NCI-H460 (cell line): ENCODE measurements around the gene PRAMEF1. TPM values are rescaled to one million over a fixed set of nuclear protein-coding genes. Genes with fewer than 3 reads are reported as not detected.
"Not testable (repeated sequence)": the region's sequence is repeated elsewhere in the genome, so short reads cannot be mapped to it uniquely, and the experiment has no call there.

Source experiments
- DNase-seq: peaks from one replicate; pipeline ENCODE4 v3.0.0-alpha.2; 2016; ENCODE audit warnings: low read depth; ENCODE audit errors: extremely low read depth
- total RNA-seq: library from RNA; depleted of rRNA; stranded (reverse); fragments of >200 nt; shearing (Covaris generic); gene quantifications from 2 replicates; pipeline ENCODE4 v1.2.3, GENCODE V29; 2014; rRNA removed

PRAMEF1 gene
- total RNA-seq, 1 experiment from 2014 or later: not detected

DNA sequence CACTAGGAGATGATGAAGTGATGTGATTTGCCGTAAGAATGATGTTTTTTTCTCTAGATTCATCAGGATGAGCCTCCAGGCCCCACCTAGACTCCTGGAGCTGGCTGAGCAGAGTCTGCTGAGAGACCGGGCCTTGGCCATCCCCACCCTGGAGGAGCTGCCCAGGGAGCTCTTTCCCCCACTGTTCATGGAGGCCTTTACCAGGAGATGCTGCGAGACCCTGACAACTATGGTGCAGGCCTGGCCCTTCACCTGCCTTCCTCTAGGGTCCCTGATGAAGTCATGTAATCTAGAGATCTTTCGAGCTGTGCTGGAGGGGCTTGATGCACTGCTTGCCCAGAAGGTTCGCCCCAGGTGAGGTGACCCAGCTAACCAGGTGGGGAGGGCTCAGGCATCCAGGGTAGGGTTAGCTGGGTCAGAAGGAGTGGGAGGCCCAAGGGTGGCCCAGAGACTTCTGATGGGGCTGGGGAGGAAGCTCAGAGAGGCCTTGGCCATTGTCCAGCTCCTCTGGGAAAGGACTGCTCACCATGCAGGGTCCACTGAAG, 16.3 kb upstream of the PRAMEF1 start:
- no peak for DNase-seq

GRCh38 chr1:12775443-12775842, 15.8 kb upstream of the PRAMEF1 start:
- DNase-seq: no peak

DNA sequence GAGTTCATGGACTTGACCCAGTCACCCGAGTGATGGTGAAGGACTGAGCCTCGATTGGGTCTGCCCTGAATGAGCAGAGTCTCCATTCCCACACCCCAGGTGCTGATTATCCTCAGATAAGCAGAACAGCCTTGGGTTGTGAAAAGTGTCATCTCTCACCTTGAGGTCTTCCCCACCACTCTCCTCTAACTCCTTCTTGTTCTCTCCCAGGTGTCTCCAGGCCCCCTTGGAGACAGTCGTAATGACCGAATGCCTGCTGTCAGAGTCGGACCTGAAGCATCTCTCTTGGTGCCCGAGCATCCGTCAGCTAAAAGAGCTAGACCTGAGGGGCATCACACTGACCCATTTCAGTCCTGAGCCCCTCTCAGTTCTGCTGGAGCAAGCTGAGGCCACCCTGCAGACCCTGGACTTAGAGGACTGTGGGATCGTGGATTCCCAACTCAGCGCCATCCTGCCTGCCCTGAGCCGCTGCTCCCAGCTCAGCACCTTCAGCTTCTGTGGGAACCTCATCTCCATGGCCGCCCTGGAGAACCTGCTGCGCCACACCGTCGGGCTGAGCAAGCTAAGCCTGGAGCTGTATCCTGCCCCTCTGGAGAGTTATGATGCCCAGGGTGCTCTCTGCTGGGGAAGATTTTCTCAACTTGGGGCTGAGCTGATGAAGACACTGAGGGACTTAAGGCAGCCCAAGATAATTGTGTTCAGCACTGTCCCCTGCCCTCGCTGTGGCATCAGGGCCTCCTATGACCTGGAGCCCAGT, 14.2 kb upstream of the PRAMEF1 start:
- no peak for DNase-seq

DNA sequence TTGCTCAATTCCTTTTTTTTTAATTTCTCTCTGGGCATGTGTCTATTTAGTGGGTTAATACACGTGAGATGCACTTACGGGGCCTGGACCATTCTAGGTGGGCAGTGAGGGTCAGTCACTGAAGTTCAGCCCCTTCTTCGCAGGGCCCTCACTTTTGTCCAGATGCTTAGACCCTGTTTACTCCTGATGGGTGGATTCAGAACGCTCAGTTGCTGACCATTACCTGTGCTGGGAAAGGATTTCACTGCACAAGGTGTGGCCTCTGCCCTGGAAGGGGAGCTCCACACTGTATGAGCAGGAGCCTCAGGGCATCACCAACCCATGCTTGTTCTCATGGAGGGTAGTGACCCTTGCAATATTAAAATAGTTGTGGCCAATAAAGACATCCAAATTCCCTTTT, 13.1 kb upstream of the PRAMEF1 start:
- DNase-seq: no peak

DNA sequence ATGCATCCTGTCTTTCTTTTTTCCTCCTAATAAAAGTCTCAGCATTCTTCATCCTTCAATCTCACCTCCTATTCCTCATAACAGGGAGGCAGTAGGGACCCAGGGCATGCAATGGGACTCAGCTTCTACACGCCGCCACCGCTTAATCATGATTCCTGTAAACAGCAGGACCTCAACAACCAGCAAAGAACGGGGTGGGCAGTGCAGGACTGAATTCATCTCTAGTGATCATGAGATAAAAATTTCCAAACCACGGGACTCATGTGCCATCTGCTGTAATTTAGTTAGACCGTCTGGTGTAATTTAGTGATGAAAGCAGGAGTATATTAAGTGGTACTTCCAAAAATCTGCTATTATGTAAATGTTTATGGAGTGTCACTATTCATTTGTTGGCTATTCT, 12.3 kb upstream of the PRAMEF1 start:
- DNase-seq: no peak

GRCh38 chr1:12781488-12781887, 9.7 kb upstream of the PRAMEF1 start:
- not testable (repeated sequence) for DNase-seq

DNA sequence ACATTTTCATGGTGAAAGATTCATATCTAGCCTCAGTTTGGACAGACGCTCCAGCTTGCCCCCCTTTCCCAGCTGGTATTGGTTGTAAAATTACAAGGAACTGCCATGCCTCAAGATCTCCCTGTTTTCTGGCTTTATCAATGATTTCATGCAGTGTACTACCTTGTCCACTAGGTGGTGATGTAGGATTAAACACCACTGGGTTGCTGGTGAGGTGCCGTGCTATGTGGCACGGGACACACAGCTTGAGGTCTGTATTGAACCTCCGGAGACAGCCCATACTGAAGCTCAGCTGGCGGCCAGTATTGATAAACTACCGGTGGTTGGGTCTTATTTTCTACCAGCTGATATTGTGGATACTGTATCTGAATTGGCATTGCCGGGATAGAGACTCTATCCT, 7.4 kb upstream of the PRAMEF1 start:
- DNase-seq: peak; percentile 16

DNA sequence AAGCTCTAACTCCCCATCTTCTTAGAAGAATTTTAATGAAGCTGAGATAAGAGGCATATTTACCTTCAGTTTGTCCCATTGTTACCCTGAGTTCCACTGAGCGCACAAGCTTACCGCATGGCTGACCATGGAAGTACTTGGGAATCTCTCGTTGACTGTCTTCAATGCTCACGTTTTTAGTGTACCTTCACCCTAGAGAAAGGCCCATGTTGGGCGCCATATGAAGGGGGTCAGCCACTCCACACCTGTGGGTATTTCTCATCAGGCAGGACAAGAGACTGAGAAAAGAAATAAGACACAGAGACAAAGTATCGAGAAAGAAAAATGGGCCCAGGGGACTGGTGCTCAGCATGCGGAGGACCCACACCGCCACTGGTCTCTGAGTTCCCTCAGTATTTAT, 6.5 kb upstream of the PRAMEF1 start:
- not testable (repeated sequence) for DNase-seq

DNA sequence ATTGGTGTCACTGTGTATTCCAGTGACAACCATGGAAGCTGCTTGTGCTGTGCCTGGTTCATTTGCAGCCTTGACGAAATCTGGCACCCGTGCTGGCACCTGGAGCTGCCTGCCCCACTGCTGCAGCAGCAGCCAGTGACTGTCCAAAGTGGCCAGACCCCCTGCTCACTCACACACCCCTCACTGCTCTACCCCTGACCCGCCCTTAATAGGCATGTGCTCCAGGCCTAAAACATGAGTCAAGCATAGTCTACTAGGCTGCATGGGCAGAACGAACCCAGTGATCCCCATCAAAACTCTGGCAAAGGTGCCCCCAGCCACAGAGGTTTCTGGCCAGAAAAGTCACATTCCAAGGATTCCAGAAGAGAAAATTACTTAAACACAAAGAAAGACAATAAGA, 7.7 kb downstream of the PRAMEF1 start:
- DNase-seq: no peak

- no peak for DNase-seq
Measured at GRCh38 chr1:12799730-12800129, 8.5 kb downstream of the PRAMEF1 start.

DNA sequence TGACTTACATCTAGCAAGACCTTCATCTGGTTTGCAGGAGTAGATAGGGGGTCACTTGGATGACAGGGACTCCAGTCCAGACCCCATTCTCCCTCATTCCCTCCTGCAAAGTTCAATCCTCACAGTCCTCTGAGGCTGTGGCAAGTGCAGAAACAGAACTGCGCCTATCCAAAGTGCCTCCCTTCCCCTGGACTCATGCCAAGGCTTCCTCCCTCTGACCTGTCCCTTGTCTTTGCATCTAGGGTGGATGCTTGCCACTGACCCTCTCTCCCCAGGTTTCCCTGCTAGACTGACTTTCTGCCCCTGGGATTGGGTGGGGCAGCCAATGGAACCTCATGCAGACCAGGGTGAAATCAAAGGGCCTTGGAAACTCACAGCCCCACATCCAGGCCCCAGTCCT, 18.7 kb downstream of the PRAMEF1 start:
- DNase-seq: no peak

DNA sequence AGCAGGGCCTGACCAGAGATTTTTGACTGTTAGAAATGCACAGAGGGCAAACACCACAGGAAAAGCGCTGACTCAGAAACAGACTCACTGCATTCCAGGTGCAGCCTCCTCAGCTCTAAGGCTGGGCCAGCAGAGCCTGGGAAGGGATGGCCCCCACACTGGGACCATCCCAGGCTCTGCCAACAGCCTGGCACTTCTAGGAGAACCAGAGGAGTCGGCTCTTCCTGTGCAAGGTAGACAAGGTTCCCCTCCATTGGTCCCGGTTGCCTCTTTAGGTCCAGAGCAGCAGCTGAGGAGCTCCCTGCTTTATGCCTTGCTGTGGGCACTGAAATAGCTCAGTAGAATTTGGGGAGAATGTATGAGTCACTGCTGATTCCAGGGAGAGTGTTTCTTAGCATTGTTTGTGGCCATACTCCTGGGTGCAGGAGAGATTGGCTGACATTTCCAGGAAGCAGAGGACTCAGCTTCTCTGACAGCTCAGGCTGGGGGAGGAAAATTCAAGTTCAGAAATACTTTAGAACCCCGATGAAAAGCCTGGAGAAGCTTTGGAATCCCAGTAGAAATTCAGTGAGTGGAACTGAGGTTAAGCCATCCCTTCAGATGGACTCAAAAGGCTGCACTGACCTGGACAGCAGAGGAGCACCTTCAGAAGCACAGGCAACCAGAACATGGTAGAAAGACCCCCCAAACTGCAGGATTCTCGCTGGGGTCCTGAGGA, 19.7 kb downstream of the PRAMEF1 start:
- DNase-seq: no peak

GRCh38 chr1:12811409-12811784, 20.2 kb downstream of the PRAMEF1 start:
- DNase-seq: no peak

DNA sequence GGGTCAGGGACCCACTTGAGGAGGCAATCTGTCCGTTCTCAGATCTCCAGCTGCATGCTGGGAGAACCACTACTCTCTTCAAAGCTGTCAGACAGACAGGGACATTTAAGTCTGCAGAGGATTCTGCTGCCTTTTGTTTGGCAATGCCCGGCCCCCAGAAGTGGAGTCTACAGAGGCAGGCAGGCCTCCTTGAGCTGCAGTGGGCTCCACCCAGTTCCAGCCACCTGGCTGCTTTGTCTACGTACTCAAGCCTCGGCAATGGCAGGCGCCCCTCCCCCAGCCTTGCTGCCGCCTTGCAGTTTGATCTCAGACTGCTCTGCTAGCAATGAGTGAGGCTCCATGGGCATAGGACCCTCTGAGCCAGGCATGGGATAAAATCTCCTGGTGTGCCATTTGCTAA, 27.9 kb downstream of the PRAMEF1 start:
- not testable (repeated sequence) for DNase-seq

DNA sequence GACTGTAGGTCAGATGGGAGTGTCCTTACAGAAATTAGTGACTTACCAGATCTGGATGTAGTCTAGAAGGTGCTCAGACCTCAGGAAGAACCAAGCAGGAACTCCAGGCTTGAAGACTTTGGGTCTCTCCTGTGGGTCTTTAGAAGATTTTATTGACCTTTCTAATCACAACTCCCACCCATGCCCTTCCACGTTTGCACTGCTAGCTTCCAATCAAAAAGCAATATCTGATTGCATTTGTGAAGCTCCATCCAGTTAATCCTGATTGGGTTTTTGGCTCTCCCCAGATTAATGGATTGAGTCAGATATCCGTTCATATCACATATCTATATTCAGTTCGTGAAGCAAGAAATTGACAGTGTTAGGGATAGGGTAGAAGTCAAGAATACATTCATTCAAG, 40.1 kb downstream of the PRAMEF1 start, which contains the start of gene PRAMEF11:
Gene PRAMEF11 (minus strand): TSS at position 101 of the 400 bp plus-strand sequence. CDS start 2,621 bp downstream, outside the sequence.
- not testable (repeated sequence) for DNase-seq

DNA sequence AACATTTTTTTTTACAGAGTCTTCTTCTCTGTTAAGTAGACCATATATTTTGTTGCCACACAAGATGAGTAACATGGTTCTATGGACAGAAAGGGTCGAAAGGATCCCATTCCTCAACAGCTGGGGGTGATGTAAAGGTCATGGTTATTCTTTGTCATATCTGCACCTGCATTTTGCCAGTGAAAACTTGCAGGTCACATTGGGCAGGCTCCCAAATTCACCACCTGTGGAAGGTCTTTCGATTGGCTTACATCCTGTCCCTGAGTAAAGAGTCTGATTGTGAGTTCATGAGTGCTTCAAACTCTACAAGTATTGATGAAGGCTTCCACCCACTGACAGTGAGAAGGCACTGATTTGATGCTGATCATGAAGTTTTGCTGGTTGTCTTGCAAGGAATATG, 42.1 kb downstream of the PRAMEF1 start:
- not testable (repeated sequence) for DNase-seq

Other genes starting within 250 kb of the PRAMEF1 start
- 19.1 and 21.4 TPM in 2 replicates for gene DHRS3, start 173.2 kb upstream of the PRAMEF1 start, total RNA-seq
- gene AADACL4, start 147.3 kb upstream of the PRAMEF1 start, total RNA-seq: not detected in 2 replicates
- 0.05 TPM in 1 of 2 replicates, not detected in the other for gene AADACL3, start 75.3 kb upstream of the PRAMEF1 start, total RNA-seq
- gene CFAP107, start 45.2 kb upstream of the PRAMEF1 start, total RNA-seq: not detected in 2 replicates
- not detected in 2 replicates for gene PRAMEF12, start 17.7 kb upstream of the PRAMEF1 start, total RNA-seq
- gene PRAMEF11, start 40.0 kb downstream of the PRAMEF1 start, total RNA-seq: not detected in 2 replicates
- not detected in 2 replicates for gene HNRNPCL1, start 57.3 kb downstream of the PRAMEF1 start, total RNA-seq
- gene PRAMEF2, start 65.7 kb downstream of the PRAMEF1 start, total RNA-seq: not detected in 2 replicates
- gene PRAMEF4, start 94.8 kb downstream of the PRAMEF1 start, total RNA-seq: 0.07 TPM in 1 of 2 replicates, not detected in the other
- not detected in 2 replicates for gene PRAMEF10, start 106.9 kb downstream of the PRAMEF1 start, total RNA-seq
- gene PRAMEF7, start 125.2 kb downstream of the PRAMEF1 start, total RNA-seq: not detected in 2 replicates
- gene PRAMEF6, start 156.2 kb downstream of the PRAMEF1 start, total RNA-seq: not detected in 2 replicates